PC-9 (cell line): ENCODE results near the gene RPS8.

Experiments used
- CTCF ChIP-seq: fragments of 200-600 bp; sonication (generic); conservative IDR thresholded peaks from 2 replicates; pipeline ENCODE4 v1.6.1; 2017; ENCODE audit warnings: mixed run types, antibody characterized with exemption, mild to moderate bottlenecking, moderate library complexity
- EZH2 ChIP-seq: fragments of 200-600 bp; sonication (generic); IDR thresholded peaks from 2 replicates; pipeline ENCODE4 v1.8.0; 2017; ENCODE audit warnings: antibody characterized with exemption, low read depth

- TF ChIP-seq CTCF (no peak), EZH2 (no peak)
Observed at GRCh38 chr1:44775930-44776729, 790 bp downstream of the RPS8 start.
